SK-MEL-5 (cell line): ENCODE data around the gene RADIL. TPM values are rescaled to one million over a fixed set of nuclear protein-coding genes. Genes with fewer than 3 reads are reported as not detected.

Experiments
- DNase-seq: peaks from one replicate; pipeline ENCODE4 v3.0.0-alpha.2; 2016; ENCODE audit warnings: low read depth, low spot score
- in situ Hi-C: cut with HindIII; loops from 2 replicates; pipeline ENCODE4 v1.10.0; 2016; ENCODE audit warnings: low sequenced_read_pairs, high pct_unique_total_duplicates, low pct_unique_long_range_greater_than_20kb
- total RNA-seq: library from RNA; depleted of rRNA; stranded (reverse); fragments of >200 nt; shearing (Covaris generic); gene quantifications from 2 replicates; pipeline ENCODE4 v1.2.3, GENCODE V29; 2014

The RADIL gene
- total RNA-seq, 1 experiment from 2014 or later = 24.3 TPM

DNA sequence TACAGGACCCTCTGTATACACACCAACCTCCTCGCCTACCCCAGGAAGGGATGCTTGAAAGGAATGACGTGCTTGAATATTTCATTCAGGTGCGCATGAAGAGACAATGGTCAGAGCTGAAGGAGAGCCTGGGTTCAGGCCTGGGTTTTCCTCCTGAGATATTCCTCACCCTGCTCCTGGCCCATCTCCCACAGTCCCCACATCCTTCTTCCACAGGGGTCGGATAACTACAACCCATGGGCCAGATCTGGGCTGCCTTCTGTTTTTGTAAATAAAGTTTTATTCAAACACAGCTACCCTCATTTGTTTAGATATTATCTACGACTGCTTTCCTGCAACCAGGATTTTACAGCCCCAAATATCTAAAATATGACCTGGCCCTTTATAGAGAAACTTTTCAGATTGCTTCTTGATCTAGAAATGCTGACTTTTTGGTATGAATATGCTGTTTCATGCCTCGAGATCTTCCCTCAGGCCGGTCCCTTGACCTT is 1.8 kb upstream of the RADIL start:
- in situ Hi-C loops = no loop called here
- no peak for DNase-seq

DNA sequence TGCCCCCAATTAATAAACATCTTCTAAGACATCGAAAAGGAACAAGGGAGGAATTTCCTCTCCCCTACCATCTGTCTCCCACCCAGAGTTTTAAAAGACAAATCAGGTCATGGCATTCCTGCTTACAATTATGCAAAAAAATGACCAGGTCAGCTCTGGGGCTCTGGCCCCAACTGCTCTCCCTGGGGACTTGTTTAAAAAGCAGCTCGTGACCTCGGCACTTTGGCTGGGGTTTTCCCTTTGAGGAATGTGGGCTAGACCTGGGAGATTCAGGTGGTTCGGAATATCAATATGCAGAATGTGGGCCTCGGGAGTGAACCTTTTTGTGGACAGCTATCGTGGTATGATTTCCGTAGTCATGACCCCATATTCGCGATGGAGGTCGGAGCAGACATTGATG is 648 bp upstream of the RADIL start:
- DNase-seq = no peak
- in situ Hi-C loops = no loop called here

DNA sequence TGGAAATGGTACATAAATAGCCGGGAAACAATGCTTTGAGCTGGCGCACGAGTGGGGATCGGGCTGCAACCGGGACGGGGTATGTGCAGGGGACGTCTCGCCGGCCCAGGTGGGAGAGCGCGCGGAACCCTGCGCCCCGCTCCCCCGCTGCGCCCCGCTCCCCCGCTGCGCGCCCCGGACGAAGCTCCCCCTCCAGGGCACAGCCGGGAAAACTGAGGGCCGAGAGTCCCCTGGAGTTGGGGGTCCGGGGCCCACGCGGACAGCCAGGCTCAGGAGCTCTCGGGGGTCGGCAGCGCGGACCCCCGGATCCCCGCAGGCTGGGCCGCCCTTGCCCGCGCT is 514 bp downstream of the RADIL start:
- no peak for DNase-seq
- in situ Hi-C loops = no loop called here

DNA sequence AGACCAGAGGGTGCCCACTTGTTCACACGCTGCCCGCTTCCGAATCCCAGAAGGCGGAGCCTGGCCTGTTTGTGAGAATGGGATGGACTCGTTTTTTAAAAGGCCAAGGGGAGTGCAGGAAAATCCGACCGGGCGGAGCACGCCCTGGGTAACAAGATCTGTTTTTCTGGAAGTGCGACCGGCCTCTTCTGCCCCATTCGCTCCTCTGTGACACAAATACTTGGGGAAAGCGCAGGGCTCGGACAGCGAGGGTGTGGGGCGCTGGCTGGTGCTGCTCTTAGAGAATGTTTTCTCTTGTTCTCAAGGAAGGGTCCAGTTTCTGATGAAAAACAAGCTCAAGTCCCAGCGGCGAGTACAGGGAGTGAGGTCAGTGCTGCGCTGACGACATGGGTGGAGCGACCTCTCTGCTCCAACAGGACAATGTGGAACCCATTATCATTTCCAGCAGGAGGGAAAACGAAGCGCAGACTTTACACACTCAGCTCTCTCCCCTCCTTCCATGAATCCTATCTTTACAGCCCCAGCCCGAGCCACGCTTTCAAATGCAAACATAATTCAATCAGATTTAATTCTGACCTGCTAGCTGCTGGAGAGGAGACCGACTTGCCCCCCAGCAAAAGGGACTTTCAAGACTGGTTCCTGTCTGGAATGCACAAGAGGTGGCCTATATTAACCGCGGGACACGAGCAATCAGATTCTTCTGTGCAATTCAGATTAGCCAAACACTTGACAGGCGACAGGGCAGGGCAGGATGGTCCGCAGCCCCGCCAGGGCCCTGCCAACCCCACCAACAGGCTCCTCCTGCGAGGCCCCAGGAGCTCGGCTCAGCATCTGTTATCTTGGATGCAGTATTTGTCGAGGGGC is 1.1 kb downstream of the RADIL start:
- no peak for DNase-seq
- in situ Hi-C loops = no loop called here

DNA sequence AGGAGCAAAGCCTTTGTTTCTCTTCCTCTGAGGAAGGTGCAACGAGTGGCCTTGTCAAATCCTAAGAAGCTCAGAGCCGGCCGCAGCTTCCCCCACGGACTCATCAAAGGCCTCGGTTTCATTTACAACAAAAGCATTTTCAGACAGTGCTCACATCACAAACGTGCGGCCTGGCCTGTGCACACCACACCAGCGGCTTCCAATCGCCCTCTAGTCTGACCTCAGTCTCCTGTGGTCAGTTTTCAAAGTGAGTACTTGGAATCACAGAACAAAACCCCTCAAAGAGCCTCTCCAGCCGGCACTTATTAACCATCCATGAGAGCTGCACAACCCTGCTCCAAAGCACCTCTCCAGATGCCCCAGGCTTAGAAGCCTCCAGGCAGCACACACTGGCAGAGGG is 3.3 kb downstream of the RADIL start:
- in situ Hi-C loops = no loop called here
- no peak for DNase-seq

DNA sequence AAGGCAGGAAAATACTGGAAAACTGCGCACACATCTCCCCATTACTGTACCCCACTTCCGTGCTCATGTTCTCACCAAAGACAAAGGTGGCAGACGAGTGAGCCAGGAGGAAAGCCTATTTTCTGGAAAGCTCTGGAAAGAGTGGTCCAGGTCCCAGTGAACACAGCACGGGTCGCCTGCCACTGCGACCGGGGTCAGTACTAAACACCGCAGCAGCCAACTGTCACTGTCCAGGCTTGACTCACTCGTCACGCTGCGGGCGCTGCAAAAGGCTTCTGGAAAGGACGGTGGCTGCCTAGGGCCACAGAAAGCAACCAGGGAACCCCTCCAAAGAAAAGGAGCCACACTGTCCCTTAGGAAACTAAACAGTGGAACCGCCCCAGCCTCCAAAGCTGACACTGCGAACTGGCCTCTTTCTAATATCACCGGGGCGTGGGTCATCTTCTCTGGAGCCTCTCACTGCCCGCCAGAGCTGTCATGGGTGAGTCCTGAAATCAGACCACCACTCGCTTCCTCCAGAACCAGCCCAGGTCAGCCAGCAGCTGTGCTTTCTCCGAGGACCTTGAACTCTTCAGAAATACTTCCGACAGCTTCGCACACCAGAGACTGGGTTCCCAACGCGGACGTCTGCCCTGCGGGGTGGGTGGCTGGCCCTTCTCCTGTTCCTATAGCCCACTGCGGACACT is 4.0 kb downstream of the RADIL start:
- in situ Hi-C loops = no loop called here
- no peak for DNase-seq

DNA sequence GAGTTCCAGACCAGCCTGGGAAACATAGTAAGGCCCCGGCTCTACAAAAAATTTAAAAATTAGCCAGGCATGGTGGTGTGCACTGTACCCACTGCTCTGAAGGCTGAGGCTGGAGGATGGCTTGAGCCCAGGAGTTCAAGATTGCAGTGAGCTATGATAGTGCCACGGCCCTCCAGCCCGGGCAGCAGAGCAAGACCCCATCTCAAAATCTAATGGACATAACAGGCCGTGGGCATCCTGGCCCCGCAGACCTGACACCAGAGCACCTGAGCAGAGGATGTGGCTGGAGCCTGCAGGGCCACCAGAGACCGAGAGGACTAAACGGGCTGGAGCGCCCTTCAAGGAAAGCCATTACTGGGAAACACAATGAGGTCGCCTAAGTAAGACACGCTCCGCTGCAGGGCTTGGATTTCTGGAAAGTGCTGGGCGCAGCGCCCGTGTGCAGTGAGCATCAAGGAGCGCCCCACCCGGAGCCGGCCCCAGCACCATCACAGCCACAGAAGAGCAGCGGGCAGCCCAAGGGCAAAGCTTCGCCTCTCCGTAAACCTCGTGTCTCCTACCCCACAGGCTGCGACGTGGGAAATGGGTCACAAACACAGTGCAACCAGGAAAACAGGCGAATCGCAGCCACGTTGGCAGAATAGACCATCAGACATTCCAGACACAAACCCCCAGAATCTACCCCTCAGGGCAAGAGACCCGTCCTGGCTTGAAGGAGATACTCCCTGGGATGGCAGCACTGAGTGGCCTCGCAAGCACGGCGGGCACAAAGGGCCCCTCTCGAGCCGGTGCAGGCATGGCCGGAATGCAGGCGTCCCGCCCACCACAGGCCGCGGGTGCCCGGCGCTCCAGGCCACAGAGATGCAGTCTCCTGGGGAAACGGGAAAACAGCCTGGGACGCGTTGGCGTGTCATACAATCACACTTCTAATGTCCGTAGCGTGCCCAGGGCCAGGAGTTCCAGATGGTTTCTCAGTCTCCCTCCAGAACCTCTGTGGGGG is 4.9 kb downstream of the RADIL start:
- in situ Hi-C loops = no loop called here

DNA sequence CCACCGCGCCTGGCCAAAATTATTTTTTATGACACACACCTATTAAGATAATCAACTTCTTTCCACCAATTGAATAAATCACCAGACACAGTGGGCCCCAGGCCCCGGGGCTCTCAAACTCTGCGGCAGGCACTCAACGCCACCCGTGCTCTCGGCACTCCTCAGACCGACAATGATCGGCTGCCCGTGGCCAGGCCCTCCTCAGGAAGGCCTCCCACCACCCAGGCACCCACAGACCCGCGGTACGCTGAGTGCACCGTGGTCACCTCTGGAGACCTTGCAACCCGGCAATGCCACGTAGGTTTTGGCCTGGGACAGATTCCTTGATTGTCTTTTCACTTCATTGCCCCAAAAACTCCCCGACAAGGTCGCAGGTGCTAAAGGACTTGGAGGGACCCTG is 6.9 kb downstream of the RADIL start:
- DNase-seq = no peak
- in situ Hi-C loops = no loop called here

More for the DNA sequence above, 4.9 kb downstream of the RADIL start:
- DNase-seq = no peak

DNA sequence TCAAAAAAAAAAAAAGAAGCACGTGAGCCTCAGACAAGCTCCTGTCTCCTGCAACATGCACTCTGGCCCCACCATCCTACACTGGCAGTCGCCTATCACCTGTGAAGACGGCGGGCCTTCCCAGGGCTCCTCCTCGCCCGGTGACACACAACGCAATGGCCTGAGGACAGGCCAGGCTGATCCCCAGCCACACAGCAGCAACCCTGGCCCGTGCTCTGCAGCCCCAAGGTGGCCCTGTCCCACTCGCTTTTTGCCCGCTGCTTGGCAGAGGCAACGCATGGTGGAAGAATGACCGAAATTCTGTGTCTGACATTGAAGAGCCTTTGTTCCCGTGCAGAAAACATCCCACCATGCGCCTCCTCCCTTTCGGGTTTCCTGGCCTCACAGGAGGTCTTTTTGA is 8.1 kb downstream of the RADIL start:
- in situ Hi-C loops = no loop called here
- no peak for DNase-seq

DNA sequence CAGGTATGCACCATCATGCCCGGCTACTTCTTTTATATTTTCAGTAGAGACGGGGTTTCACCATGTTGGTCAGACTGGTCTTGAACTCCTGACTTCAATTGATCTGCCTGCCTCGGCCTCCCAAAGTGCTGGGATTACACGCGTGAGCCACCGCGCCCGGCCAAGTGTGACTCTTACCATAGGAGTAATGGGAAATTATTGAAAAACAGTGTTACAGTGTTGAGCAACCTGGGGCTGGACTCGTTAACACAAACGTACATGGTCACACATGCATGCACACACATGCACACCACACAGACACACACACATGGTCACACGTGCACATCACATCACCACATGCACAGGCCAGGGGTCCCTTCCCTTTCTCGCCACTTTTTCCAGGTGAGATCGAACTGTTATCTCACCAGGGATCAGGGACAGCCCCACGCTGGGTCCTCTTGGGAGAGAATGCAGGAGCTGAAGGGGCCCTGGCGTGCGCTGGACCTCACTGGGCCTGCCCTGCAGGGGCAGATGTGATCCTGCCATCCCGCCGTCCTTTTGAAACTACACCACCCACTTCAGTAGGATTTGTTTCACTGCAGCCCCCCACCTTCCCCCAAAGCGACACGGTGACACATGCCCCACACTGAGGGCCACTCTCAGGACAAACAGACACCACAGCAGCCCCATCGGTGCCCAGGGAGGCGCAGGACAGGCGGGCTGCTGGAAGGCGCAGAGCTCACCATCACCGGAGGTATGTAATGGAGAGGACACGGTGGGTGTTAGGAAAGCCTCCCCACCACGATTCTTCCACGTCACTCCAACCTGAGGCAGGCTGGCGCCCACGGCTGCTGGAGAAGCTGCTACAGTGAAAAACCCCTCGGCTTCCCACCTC is 10.2 kb downstream of the RADIL start:
- in situ Hi-C loops = no loop called here
- no peak for DNase-seq

DNA sequence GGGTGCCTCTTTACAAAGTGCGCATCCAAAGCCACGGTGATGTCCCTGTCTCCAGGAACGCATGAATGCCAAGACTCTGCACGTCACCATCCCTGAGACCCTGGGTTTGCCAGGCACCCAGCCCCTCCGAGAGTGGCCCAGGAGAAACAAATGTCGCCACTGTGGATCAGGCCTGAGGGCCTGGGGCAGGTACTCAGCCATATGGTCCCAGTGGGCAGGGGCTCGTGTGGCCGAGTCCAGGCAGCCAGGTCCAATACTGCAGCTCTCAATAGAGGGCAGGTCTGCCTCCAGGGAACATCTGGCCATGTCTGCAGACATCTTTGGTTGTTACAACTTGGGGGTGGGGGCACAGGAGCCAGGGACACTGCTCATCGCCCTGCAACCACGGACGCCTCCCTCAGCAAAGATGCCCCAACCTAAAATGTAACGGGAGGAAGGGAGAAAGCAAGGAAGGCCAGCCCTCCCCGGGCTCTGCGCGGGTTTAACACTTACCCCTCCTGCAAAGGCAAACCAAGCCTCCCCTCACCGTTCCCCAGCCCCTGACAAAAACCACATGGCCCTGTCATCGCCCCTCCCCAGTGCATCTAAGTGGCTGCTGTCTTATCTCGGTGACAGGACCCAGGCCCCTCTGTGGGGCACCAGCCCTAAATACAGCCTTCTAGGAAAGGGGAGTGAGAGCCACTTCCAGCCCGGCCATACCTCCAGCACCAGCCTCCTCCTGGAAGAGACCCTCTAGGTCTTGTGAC is 11.4 kb downstream of the RADIL start:
- DNase-seq = no peak
- in situ Hi-C loops = no loop called here

DNA sequence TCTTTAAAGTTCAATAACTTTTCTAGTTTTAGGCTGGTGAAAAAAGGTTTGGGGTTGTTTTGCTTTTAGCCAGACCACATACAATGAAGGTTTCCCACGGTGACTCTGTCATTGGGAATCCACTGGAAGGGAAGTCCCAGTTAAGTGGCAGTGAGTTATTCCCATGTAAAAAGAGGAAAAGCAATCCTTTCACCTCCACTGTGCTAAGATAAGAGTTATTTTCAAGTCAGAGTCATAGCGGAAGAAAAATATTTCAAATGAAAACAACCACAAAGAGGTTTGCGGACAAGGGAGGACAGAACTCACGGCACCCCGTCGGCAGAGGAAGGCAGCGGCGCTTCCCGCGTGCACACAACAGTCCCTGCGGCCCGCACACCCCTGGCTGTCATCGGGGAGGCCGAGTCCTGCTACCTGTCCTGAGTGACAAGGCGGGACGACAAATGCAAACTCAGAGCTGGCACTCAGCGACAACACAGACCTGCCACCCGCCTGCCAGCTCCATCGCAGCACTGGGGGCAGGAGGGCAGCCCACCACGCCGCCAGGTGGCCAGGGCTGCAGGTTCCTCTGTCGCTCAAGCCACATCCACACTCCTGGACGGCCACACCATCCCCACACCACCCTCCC is 12.3 kb downstream of the RADIL start:
- no peak for DNase-seq

DNA sequence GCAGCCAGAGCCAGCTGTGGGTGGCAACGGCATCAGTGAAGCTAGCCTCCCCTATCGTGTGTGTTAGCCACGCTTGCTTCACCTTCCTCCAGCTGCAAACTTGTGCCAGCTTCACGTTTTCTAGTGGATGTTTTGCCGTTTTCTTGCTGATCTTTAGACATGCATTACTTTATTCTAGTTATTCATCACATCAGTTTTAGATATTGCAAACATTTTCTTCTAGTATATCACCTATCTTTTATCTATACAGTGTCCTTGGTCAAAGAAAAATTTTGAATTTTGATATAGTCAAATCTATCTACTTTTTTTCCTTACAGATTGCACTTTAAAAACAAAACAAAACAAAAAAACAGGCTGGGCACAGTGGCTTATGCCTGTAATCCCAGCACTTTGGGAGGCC is 15.0 kb downstream of the RADIL start:
- DNase-seq = no peak
- in situ Hi-C loops = no loop called here

More for the DNA sequence above, 12.3 kb downstream of the RADIL start:
- in situ Hi-C loops = no loop called here

DNA sequence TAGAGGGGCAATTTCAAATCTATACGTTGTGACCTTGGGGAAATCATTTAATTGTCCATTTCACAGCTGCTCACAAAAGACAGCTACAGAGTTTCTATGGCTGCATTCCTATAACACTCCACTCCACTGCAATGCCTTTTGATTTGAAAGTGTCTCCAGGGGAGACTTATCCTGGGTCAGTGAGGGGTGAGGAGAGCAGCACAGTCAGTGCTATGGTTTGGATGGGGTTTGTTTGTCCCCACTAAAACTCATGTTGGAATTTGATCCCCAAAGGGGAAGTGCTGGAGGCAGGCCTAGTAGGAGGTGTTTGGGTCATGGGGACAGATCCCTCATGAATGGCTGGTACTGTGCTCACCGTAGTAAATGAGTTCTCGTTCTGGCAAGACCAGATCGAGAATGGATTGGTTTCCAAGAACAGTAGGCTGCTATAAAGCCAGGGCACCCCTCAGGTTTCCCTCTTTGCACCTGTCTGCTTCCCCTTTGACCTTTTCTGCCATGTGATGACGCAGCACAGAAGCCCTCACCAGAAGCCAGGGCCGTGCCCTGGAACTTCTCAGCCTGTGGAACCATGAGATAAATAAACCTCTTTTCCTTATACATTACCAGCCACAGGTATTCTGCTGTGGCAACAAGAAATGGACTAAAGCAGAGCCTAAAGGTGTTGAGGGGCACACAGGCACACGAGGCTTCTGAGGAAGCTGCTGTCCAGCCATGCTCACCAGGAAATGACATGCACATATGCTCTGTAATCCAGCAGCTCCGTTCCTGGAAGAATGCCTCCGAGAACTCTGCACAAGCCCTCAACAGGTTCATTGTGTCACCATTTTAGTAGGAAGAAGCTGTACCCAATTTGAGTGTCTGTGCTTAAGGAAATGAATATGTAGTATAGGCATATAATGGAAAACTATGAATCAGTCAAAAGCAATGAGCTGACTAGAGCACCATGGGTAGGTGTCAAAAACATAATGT is 16.7 kb downstream of the RADIL start:
- DNase-seq = no peak
- in situ Hi-C loops = no loop called here

DNA sequence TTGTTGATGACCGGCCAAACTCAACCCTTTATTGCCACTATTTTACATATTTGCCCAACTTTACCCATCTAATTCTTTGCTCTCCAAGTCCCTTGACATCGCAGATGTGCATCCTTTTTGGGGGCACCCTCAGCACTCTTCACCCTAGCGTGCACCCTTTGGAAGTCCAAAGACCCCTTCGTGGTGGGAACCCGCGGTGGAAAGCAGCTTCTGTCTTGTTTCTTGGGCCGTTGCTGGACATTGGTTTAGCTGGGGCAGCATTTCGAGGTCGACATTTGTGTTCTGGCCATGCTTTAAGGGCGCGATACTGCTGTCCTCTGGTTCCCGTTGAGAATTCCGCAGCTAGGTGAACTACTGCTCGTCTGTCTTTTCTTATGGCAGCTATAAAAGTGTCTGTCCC is 21.4 kb downstream of the RADIL start:
- in situ Hi-C loops = no loop called here
- no peak for DNase-seq
